ENCODE measurements around the gene DOK5.

GRCh38 chr20:54438166-54438565 is 37.2 kb upstream of the DOK5 start:
- TF ChIP-seq CTCF (IDR thresholded peaks at IDR 0.05) (no peak), ZFX (IDR thresholded peaks at IDR 0.05; ENCODE audit: borderline replicate concordance) (no peak)

Measured in 22Rv1 (cell line).